Mucosa of stomach (tissue), 1 donor: ENCODE results near the gene MIR17HG.
"Not testable (repeated sequence)": the region's sequence is repeated elsewhere in the genome, so short reads cannot be mapped to it uniquely, and the experiment has no call there.

Source experiments
- H3K27me3 ChIP-seq: one replicate; pipeline ENCODE4 v1.7.0; 2013; ENCODE audit warnings: mild to moderate bottlenecking, low read length; ENCODE audit not compliant: control insufficient read depth, insufficient read depth
- H3K36me3 ChIP-seq: one replicate; pipeline ENCODE4 v1.7.0; 2013; ENCODE audit warnings: low read length; ENCODE audit not compliant: control insufficient read depth, insufficient read depth
- H3K4me1 ChIP-seq: one replicate; pipeline ENCODE4 v1.7.0; 2013; ENCODE audit warnings: mild to moderate bottlenecking, low read length; ENCODE audit not compliant: control insufficient read depth, insufficient read depth
- H3K4me3 ChIP-seq: one replicate; pipeline ENCODE4 v1.7.0; 2013; ENCODE audit warnings: low read length
- H3K9ac ChIP-seq: one replicate; pipeline ENCODE4 v1.7.0; 2013; ENCODE audit warnings: mild to moderate bottlenecking, low read length, moderate library complexity
- H3K9me3 ChIP-seq: one replicate; pipeline ENCODE4 v1.7.0; 2013; ENCODE audit warnings: mild to moderate bottlenecking, low read length, moderate library complexity; ENCODE audit not compliant: control insufficient read depth
- donor health status: Pancreatic carcinoma.

MIR17HG gene

DNA sequence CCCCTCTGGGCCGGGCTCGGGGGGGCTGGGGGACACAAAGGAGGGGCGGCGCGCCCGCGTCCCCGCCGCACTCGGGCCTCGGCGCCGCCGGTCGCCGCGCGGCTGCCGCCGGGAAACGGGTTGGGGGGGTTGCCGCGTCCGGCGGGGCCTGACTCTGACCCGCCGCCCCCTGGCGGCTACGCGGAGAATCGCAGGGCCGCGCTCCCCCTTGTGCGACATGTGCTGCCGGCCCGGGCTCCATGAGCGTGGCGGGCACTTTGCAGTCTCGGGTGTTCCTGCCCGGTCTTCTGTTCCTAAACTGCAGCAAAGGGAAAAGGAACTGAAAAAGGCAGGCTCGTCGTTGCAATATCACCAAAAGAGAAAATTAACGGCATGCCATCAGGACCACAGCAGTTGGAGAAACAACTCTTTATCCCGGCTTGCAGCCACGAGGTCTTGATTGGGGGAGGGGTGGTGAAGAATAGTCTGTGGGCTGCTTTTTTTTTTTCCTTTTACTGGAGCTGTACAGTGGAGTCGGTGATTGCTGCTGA lies 1.5 kb downstream of the MIR17HG start:
- Histone ChIP-seq H3K9ac (peak overlapping the region; percentile 87), H3K9me3 (no peaks in the 10 kb centered on the region), H3K4me1 (no peaks in the 10 kb centered on the region), H3K36me3 (no peaks in the 10 kb centered on the region), H3K4me3 (peak overlapping the region; percentile 66), H3K27me3 (no peaks in the 10 kb centered on the region)

DNA sequence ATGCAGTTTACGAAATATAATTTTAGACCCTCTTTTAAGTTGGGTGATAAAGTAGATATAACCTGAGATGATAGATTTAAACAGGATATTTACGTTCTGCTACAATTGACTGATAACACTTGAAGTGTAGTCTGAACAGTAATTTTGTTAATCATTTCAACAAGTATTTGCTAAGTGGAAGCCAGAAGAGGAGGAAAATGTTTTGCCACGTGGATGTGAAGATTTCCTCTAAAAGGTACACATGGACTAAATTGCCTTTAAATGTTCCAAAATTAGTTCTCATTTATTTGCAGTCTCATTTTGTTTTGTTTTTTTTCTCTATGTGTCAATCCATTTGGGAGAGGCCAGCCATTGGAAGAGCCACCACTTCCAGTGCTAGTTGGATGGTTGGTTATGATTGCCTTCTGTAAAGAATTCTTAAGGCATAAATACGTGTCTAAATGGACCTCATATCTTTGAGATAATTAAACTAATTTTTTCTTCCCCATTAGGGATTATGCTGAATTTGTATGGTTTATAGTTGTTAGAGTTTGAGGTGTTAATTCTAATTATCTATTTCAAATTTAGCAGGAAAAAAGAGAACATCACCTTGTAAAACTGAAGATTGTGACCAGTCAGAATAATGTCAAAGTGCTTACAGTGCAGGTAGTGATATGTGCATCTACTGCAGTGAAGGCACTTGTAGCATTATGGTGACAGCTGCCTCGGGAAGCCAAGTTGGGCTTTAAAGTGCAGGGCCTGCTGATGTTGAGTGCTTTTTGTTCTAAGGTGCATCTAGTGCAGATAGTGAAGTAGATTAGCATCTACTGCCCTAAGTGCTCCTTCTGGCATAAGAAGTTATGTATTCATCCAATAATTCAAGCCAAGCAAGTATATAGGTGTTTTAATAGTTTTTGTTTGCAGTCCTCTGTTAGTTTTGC lies 2.8 kb downstream of the MIR17HG start:
- Histone ChIP-seq H3K27me3 (no peaks in the 10 kb centered on the region), H3K9me3 (no peaks in the 10 kb centered on the region), H3K9ac (no peak overlapping the region), H3K4me1 (no peaks in the 10 kb centered on the region), H3K4me3 (no peak overlapping the region), H3K36me3 (no peaks in the 10 kb centered on the region)

GRCh38 chr13:91351123-91351522 lies 3.6 kb downstream of the MIR17HG start:
- no peaks in the 10 kb centered on the region for H3K4me1 ChIP-seq
- no peak overlapping the region for H3K4me3 ChIP-seq
- no peaks in the 10 kb centered on the region for H3K27me3 ChIP-seq
- no peaks in the 10 kb centered on the region for H3K36me3 ChIP-seq
- no peak overlapping the region for H3K9ac ChIP-seq
- H3K9me3 ChIP-seq = no peaks in the 10 kb centered on the region

- H3K4me3 ChIP-seq = no peak overlapping the region
- H3K9ac ChIP-seq = no peak overlapping the region
- no peaks in the 10 kb centered on the region for H3K27me3 ChIP-seq
- no peaks in the 10 kb centered on the region for H3K9me3 ChIP-seq
- no peaks in the 10 kb centered on the region for H3K36me3 ChIP-seq
- no peaks in the 10 kb centered on the region for H3K4me1 ChIP-seq
These were observed 4.5 kb downstream of the MIR17HG start for GRCh38 chr13:91351980-91352379.

- not testable (repeated sequence) for H3K27me3 ChIP-seq, H3K36me3 ChIP-seq, H3K4me1 ChIP-seq, H3K4me3 ChIP-seq, H3K9ac ChIP-seq, H3K9me3 ChIP-seq
These were observed 5.4 kb downstream of the MIR17HG start for GRCh38 chr13:91352891-91353290.

GRCh38 chr13:91353494-91353893 lies 6.0 kb downstream of the MIR17HG start:
- no peaks in the 10 kb centered on the region for H3K4me1 ChIP-seq
- H3K9me3 ChIP-seq = no peaks in the 10 kb centered on the region
- no peak overlapping the region for H3K9ac ChIP-seq
- H3K27me3 ChIP-seq = no peaks in the 10 kb centered on the region
- H3K4me3 ChIP-seq = no peak overlapping the region
- no peaks in the 10 kb centered on the region for H3K36me3 ChIP-seq

- Histone ChIP-seq H3K36me3 (no peaks in the 10 kb centered on the region), H3K27me3 (no peaks in the 10 kb centered on the region), H3K4me3 (no peak overlapping the region), H3K9ac (no peak overlapping the region), H3K4me1 (no peaks in the 10 kb centered on the region), H3K9me3 (no peaks in the 10 kb centered on the region)
These were observed 7.8 kb downstream of the MIR17HG start for GRCh38 chr13:91355099-91355825.

DNA sequence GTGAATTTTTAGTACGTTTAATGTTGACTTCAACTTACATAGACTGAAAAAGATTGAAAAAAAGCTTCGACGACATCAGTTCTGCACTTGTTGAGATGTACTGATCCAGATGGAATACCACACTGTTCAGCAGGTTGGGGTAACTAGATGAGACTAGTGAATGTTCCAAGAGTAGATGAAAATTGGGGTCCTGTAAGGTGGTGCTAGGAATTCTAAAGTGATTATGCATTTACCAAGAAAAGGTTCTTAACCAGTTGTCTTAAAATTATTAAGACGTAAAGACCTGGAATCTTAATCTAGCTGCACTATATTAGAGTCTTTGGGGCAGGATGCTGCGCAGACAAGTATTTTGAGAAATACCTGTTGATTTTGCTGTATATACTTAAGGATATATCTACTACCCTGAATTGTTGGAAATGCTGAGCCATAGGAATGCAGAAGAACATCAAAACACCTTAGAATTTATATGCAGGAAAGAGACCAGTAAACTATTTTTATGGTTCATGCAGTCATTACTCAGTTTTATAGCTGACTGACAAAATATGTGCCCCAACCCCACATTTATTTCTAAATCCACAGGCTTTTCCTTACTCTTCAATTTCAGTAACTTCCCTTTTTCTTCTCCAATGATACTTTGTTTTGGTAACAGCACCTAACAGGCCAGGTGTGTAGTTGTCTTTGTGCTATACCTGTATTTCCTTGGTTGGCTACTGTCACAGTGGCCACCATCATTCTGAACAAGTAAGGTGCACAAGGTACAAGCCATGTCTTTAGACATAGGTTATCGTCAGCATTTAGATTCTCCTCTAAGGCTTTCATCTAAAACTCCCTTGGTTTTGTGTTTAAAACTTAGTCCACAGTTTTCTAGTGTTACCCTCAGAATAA lies 8.6 kb downstream of the MIR17HG start:
- no peaks in the 10 kb centered on the region for H3K36me3 ChIP-seq
- H3K27me3 ChIP-seq = no peaks in the 10 kb centered on the region
- H3K9me3 ChIP-seq = no peaks in the 10 kb centered on the region
- no peaks in the 10 kb centered on the region for H3K4me1 ChIP-seq
- H3K4me3 ChIP-seq = no peak overlapping the region
- H3K9ac ChIP-seq = no peak overlapping the region

- Histone ChIP-seq H3K36me3 (no peaks in the 10 kb centered on the region), H3K4me3 (no peak overlapping the region), H3K27me3 (no peaks in the 10 kb centered on the region), H3K9ac (no peak overlapping the region), H3K9me3 (no peaks in the 10 kb centered on the region), H3K4me1 (no peaks in the 10 kb centered on the region)
These were observed 9.6 kb downstream of the MIR17HG start for GRCh38 chr13:91356919-91357612.

GRCh38 chr13:91357613-91358386 lies 10.3 kb downstream of the MIR17HG start:
- H3K4me3 ChIP-seq = no peak overlapping the region
- H3K4me1 ChIP-seq = no peaks in the 10 kb centered on the region
- H3K27me3 ChIP-seq = no peaks in the 10 kb centered on the region
- no peaks in the 10 kb centered on the region for H3K9me3 ChIP-seq
- no peak overlapping the region for H3K9ac ChIP-seq
- no peaks in the 10 kb centered on the region for H3K36me3 ChIP-seq

GRCh38 chr13:91358387-91358782 lies 10.9 kb downstream of the MIR17HG start:
- H3K27me3 ChIP-seq = no peaks in the 10 kb centered on the region
- H3K9ac ChIP-seq = no peak overlapping the region
- no peaks in the 10 kb centered on the region for H3K4me1 ChIP-seq
- no peak overlapping the region for H3K4me3 ChIP-seq
- H3K9me3 ChIP-seq = no peaks in the 10 kb centered on the region
- no peaks in the 10 kb centered on the region for H3K36me3 ChIP-seq
